Measurements from ENCODE around the gene CDKAL1. TPM values are rescaled to one million over a fixed set of nuclear protein-coding genes. Genes with fewer than 3 reads are reported as not detected.

Gene CDKAL1
- total and polyA plus RNA-seq, 8 donors = 13.6 to 20.7 (median 17.5) TPM

DNA sequence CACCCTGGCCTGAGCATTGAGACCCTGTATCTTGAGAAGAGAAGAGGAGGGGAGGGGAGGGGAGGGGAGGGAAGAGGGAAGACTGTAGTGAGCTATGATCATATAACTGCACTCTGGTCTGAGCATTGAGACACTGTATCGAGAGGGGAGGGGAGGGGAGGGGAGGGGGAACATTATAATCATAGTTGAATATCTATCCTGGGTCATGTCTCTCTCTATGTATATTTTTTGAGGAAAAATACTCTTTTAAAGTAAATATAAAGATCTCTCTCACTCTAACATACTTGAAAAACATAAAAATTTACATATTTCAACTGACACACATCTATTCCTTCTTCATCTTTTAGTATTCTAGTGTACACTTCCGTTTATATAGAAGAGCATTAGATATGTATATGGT is 431.0 kb downstream of the CDKAL1 start:
- Histone ChIP-seq H3K9me3 (peaks cover 0 to 17% of the 10 kb centered on the region in 2 donors), H3K27me3 (no peaks in the 10 kb centered on the region), H3K4me3 (no peak overlapping the region), H3K36me3 (no peaks in the 10 kb centered on the region), H3K4me1 (no peaks in the 10 kb centered on the region), H3K27ac (no peak overlapping the region)
- DNase-seq (no peak), ATAC-seq (no peak)
- TF ChIP-seq CTCF (IDR thresholded peaks at IDR 0.05) = no peak
- intact Hi-C loops (cut with DNase I) = no loop called here

DNA sequence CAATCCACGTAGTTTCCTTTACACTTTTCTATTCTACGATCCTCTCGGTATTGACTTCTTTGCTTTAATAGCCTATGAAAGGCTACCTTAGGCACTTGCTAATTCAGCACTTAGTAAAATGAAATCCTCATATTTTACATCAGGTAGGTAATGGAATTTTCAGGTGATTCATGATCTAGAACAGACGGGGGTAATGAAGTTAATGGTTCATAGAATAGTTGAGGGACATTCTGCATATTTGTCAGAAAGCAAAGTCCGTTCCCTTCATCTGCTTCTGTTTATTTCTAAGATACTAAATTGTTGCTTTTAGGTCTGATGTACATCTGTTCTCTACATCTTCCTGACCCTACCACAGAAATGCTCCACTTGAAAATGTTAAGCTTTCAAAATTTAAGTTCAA is 431.7 kb downstream of the CDKAL1 start:
- no peaks in the 10 kb centered on the region for H3K27me3 ChIP-seq
- no peak for TF ChIP-seq CTCF (IDR thresholded peaks at IDR 0.05)
- H3K36me3 ChIP-seq = no peaks in the 10 kb centered on the region
- H3K9me3 ChIP-seq = peaks cover 0 to 17% of the 10 kb centered on the region in 2 donors
- intact Hi-C loops (cut with DNase I) = no loop called here
- ATAC-seq = no peak
- no peak for DNase-seq
- no peak overlapping the region for H3K4me3 ChIP-seq
- no peaks in the 10 kb centered on the region for H3K4me1 ChIP-seq
- no peak overlapping the region for H3K27ac ChIP-seq

GRCh38 chr6:20969551-20969950 is 435.3 kb downstream of the CDKAL1 start:
- Histone ChIP-seq H3K27ac (no peak overlapping the region), H3K36me3 (no peaks in the 10 kb centered on the region), H3K4me3 (no peak overlapping the region), H3K27me3 (no peaks in the 10 kb centered on the region), H3K9me3 (peaks cover 0 to 17% of the 10 kb centered on the region in 2 donors), H3K4me1 (no peaks in the 10 kb centered on the region)
- DNase-seq (no peak), ATAC-seq (no peak)
- intact Hi-C loops (cut with DNase I) = no loop called here
- TF ChIP-seq CTCF (IDR thresholded peaks at IDR 0.05) = no peak

GRCh38 chr6:20976391-20976918 is 442.2 kb downstream of the CDKAL1 start:
- Histone ChIP-seq H3K4me1 (no peaks in the 10 kb centered on the region), H3K9me3 (no peaks in the 10 kb centered on the region), H3K4me3 (no peak overlapping the region), H3K27me3 (no peaks in the 10 kb centered on the region), H3K36me3 (no peaks in the 10 kb centered on the region), H3K27ac (no peak overlapping the region)
- TF ChIP-seq CTCF (IDR thresholded peaks at IDR 0.05) = no peak
- intact Hi-C loops (cut with DNase I) = no loop called here
- no peak for DNase-seq
- no peak for ATAC-seq

DNA sequence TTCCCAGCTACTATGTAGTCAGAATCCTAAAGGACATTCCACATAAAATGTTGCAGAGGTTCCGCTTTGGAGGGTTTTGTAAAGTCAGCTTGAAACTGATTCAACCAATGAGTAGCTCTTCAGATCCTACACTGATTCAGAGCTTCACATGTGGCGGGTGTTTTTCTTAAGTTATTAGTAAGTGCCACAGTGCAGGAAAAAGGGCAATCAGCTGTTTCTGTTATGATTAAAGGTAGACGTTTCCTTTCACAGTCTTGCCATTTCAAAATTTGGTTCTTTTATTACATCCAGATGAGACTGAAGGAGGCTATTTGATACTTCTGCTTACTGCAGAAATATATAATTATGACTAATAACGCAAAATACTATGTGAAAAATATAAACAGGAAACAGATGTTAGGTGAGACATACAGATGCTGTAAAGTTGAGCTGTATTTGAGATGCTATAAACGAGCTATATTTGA is 443.9 kb downstream of the CDKAL1 start:
- no peaks in the 10 kb centered on the region for H3K27me3 ChIP-seq
- no peak for DNase-seq
- H3K4me1 ChIP-seq = no peaks in the 10 kb centered on the region
- H3K27ac ChIP-seq = no peak overlapping the region
- intact Hi-C loops (cut with DNase I) = no loop called here
- H3K9me3 ChIP-seq = no peaks in the 10 kb centered on the region
- no peak overlapping the region for H3K4me3 ChIP-seq
- no peak for TF ChIP-seq CTCF (IDR thresholded peaks at IDR 0.05)
- no peak for ATAC-seq
- no peaks in the 10 kb centered on the region for H3K36me3 ChIP-seq
